ENCODE measurements around the gene ATP6V0A4.
"Not testable (repeated sequence)": the region's sequence is repeated elsewhere in the genome, so short reads cannot be mapped to it uniquely, and the experiment has no call there.

ATP6V0A4 gene

GRCh38 chr7:138749960-138750359 lies 48.0 kb downstream of the ATP6V0A4 start:
- DNase-seq = no peak

- no peak for DNase-seq
Observed at GRCh38 chr7:138748666-138749065, 49.3 kb downstream of the ATP6V0A4 start.

DNA sequence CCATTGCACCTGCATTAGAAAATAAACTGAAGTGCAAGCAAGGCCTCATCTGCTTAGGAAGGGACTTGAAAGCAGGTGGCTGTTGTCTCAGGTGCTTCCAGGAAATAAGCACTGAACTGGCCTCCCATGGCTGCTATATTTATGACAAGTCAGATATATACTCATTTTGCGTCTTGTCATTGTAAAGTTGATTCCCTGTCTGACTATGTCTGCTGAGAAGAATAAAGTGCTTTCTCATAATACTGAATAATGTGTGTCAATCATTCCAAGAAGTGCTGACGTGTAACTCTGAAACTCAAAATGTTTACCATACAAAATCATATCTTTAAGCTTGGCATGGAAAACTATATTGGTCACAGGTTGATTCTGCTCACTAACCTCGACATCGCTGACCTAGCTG lies 51.9 kb downstream of the ATP6V0A4 start:
- DNase-seq = no peak

DNA sequence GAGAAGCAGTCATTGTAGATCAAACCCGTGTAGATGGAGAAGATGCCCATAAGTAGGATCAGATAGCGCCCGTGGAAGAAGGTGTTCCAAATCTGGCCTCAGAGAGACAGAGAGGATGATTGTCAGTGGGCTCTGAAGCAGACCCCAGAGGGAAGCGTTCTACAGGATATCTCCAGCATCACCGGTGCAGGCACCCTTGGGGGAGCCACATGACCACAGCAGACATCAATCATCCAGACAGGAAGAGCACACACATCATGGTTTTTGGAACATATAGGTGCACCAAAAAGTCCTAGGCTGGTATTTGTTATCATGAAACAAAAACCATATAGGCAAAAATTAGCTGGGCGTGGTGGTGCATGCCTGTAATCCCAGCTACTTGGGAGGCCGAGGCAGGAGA lies 52.8 kb downstream of the ATP6V0A4 start:
- no peak for DNase-seq

GRCh38 chr7:138741453-138741735 lies 56.6 kb downstream of the ATP6V0A4 start:
- no peak for DNase-seq

GRCh38 chr7:138739859-138740258 lies 58.1 kb downstream of the ATP6V0A4 start:
- DNase-seq = no peak

GRCh38 chr7:138738551-138739335 lies 59.3 kb downstream of the ATP6V0A4 start:
- DNase-seq = peak; percentile 73

GRCh38 chr7:138738114-138738513 lies 59.9 kb downstream of the ATP6V0A4 start:
- DNase-seq = no peak

- no peak for DNase-seq
Observed at GRCh38 chr7:138735399-138735798, 62.6 kb downstream of the ATP6V0A4 start.

- DNase-seq = not testable (repeated sequence)
Observed at GRCh38 chr7:138731733-138732132, 66.3 kb downstream of the ATP6V0A4 start.

DNA sequence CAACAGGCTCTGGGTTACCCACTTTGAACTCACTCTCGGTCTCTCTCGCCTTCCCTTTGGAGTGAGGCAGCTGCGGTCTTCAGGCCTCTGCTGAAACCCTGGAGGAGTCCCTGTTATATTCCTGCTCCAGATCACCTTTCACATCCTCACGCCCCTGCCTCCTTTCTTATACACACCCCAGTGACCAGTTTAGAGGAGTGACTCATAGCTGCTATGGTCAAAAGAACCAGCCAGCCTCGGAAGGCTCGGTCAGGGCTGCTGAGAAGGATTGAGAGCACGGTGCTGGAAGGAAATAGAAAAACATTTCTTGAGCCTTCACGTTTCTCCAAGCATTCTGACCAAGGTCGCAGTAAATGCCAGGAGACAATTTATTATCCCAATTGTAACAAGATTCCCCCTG lies 68.6 kb downstream of the ATP6V0A4 start:
- DNase-seq = no peak

- DNase-seq = no peak
Observed at GRCh38 chr7:138727336-138728099, 70.5 kb downstream of the ATP6V0A4 start.

DNA sequence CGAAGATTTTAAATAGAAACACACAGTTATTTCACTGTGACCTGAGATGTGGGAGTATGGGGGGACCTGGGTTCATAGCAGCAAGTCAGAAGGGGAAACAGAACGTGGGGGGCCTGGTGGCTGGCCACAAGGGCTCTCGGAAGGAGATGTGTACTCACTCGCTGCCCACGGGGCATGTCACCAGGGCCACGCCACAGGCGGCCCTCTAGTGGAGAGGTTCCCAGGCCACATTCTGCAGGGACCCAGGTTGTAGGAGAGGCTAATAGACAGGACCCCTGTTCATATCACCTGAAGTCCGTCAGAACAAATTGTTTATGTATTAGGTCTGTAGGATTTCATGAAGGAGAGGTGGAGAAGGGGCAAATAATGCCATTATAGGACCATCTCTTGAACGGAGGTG lies 71.7 kb downstream of the ATP6V0A4 start:
- no peak for DNase-seq

GRCh38 chr7:138720286-138720685 lies 77.7 kb downstream of the ATP6V0A4 start:
- DNase-seq = no peak

DNA sequence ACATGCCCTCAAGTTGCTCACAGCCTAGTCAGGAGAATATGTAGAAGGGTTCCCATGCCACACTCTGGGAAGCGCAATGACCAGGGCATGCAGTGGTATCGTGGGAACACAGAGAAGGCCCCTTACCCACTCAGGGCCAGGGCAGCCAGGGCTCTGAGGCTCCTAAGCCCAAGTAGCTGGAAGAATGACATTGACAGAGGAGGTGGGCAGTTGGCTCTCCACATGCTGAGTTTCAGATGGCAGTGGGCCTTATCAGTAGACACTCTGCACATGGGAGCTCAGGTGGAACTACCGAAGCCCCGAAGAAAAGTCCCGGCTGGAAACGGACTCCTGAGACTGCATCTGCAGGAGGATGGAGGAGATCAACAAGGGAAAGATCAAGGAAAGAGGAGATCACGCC lies 81.1 kb downstream of the ATP6V0A4 start:
- no peak for DNase-seq

GRCh38 chr7:138713191-138713590 lies 84.8 kb downstream of the ATP6V0A4 start:
- DNase-seq = no peak

GRCh38 chr7:138712652-138713051 lies 85.3 kb downstream of the ATP6V0A4 start:
- no peak for DNase-seq

- DNase-seq = no peak
Observed at GRCh38 chr7:138710536-138711385, 87.2 kb downstream of the ATP6V0A4 start.

- no peak for DNase-seq
Observed at GRCh38 chr7:138705167-138705566, 92.8 kb downstream of the ATP6V0A4 start.

DNA sequence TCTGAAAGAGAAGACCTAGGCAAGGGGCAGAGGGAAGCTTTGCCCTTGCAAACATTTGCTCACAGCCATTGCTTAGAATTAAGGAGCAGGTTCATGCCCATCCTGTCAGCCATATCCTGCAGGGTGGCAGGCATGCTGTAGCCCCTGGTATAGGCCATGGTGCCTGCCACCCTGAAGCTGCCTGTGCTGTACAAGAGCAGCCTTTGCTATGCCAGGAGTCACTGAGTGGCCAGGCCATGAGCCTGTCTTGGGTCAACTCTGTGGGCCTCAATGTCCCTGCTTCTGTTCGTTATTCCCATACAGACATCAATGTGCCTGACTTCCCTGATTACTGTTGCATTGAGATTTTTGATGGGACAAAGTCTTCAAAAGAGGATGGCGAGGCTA lies 96.5 kb downstream of the ATP6V0A4 start:
- no peak for DNase-seq

GRCh38 chr7:138700857-138701536 lies 97.0 kb downstream of the ATP6V0A4 start, which contains the start of gene SVOPL:
SVOPL (minus strand) TSS chr7:138701362; CDS start chr7:138679045, 22,317 bp downstream.
- no peak for DNase-seq

DNA sequence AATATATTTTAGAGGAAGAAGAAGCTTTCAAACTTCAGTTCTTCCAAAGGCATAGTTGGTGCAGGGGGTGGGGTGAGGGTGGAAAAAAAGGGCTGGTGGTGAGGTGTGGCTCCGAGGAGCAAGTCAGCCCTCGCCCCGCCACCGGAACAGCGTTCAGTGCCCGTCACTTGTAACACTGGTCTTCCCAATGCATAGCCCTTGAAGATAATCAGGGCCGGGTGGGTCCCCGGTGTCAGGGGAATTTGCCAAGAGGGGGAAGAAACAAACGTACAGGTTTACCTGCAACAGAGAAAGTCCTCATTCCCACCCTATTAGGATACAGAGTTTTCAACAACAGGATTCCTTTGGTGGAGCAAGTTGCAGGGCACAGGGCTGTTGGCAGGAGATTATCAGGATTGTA lies 98.3 kb downstream of the ATP6V0A4 start:
- no peak for DNase-seq

GRCh38 chr7:138698281-138698680 lies 99.7 kb downstream of the ATP6V0A4 start:
- no peak for DNase-seq

Measured in effector CD8-positive, alpha-beta T cell (primary cell).